HG03135 (cell line): ENCODE data around the gene EXOC7.
"Not testable (repeated sequence)": the region's sequence is repeated elsewhere in the genome, so short reads cannot be mapped to it uniquely, and the experiment has no call there.

ENCODE experiments used
- ATAC-seq: cut with Tn5 transposase; IDR thresholded peaks from one replicate; pipeline ENCODE4 v1.9.1; 2021; ENCODE audit warnings: mild to moderate bottlenecking, moderate library complexity; ENCODE audit not compliant: unreplicated experiment

EXOC7 gene

DNA sequence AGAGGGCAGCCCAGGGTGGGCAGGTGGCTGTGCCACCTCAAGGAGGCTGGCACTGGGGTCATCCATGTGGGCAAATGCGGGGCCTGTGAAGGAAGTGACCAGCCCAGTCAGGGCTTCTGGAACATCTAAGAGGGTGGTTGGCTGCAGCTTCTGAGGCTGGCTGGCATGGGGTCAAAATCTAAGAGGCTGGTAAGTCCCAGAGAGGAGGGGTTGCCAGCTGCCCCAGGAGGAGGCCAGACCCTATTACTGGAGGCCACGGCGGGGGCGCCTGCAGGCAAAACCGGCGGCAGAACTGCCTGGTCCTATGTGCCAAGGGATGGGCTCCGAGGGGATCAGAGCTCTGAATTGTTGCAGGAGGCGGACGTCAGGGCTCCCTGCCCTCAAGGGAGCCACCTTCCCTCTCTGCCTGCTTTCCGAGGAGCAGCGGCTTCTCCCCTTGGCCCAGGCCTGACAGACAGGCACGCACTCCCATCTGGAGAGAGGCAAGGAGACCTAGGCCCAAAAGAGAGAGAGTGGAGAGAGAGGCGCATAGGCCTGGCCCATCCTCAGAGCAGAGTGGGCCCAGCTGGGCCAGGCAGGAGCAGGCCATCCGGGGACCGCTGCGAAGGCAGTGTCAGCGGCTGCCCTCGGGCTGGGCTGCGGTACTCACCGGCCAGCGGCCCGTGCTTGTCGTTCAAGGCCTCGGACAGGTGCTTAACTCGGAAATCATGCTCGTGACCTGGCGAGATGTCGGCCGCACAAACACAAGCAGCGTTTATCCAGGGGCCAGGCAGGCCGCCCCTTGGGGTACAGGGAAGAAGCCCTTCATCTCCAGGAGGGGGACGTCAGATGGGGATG, 13.7 kb downstream of the EXOC7 start:
- ATAC-seq, result no peak

GRCh38 chr17:76088868-76089576, 14.6 kb downstream of the EXOC7 start:
- ATAC-seq, result no peak

DNA sequence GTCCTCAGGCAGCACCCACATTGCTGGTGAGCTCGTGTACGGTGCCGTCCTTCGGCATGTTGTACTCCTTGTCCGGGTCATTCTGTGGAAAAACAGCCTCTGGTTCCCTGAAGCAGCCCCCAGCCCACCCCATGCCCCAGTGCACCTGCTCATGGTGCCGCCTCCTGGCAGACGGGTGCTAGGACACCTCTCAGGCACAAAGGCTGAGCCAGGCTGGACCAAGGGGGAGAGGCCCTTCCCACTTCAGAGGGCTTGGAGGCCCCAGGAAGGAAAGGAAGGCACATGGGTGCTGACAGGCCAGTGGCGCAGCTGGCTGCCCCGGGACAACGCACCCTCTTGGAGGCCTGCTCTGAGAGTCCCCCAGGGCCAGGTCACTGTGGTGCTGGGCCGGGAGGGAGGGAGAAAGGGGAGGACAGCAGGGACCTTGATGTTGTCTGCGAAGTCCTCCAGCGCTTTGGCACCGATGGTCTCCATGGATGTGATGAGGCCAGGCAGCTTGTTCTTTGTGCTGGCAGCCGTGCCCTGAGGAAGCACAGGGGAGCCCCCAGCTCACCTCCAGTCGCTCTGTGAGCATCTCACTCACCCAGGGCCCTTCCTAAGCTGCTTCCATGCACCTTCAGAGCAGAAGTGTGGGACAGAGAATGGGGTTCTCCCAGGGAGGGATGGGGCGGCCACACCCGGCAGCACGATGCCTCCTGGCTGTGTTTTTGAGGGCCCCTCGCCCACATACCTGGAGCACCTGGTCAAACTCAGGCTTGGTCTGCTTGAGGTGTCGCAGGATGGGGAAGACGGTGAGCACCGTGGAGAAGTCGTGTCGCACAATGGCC, 15.3 kb downstream of the EXOC7 start:
- ATAC-seq, result no peak

- no peak for ATAC-seq
These were observed 16.1 kb downstream of the EXOC7 start for GRCh38 chr17:76087531-76087930.

GRCh38 chr17:76086384-76086783, 17.2 kb downstream of the EXOC7 start:
- ATAC-seq, result no peak

GRCh38 chr17:76085731-76086366, 17.7 kb downstream of the EXOC7 start:
- no peak for ATAC-seq

DNA sequence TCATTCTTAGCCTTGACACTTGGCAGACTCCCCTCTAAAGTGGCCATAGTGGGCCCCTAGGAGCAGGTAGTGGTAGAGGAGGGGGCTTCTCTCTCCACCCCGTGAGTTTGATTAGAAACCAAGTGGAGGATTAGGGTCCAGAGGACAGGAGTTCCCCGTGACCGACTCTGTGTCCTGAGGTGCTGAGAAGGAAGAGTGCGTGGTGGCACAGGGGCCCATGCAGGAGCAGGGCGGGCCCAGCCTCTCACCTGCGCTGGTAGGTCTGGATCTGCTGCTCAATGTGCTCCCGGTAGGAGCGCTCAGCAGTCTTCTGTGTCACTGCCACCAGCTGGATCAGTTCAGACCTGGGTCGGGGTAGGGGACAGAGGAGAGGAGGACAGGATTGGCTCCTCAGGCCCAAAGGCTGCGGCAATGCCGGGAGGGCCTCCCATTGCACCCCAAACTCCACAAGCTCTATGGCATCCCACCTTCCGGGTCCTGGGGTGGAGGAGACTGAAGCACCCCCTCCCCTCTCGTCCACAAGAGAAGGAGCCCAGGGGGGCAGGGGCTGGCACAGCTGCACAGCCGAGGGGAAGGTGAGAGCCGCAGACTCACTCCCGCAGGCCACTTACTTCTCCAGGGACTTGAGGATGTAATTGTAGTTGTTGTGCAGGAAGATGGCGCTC, 18.4 kb downstream of the EXOC7 start:
- no peak for ATAC-seq

- no peak for ATAC-seq
These were observed 19.9 kb downstream of the EXOC7 start for GRCh38 chr17:76083536-76084182.

- no peak for ATAC-seq
These were observed 21.0 kb downstream of the EXOC7 start for GRCh38 chr17:76082326-76083251.

DNA sequence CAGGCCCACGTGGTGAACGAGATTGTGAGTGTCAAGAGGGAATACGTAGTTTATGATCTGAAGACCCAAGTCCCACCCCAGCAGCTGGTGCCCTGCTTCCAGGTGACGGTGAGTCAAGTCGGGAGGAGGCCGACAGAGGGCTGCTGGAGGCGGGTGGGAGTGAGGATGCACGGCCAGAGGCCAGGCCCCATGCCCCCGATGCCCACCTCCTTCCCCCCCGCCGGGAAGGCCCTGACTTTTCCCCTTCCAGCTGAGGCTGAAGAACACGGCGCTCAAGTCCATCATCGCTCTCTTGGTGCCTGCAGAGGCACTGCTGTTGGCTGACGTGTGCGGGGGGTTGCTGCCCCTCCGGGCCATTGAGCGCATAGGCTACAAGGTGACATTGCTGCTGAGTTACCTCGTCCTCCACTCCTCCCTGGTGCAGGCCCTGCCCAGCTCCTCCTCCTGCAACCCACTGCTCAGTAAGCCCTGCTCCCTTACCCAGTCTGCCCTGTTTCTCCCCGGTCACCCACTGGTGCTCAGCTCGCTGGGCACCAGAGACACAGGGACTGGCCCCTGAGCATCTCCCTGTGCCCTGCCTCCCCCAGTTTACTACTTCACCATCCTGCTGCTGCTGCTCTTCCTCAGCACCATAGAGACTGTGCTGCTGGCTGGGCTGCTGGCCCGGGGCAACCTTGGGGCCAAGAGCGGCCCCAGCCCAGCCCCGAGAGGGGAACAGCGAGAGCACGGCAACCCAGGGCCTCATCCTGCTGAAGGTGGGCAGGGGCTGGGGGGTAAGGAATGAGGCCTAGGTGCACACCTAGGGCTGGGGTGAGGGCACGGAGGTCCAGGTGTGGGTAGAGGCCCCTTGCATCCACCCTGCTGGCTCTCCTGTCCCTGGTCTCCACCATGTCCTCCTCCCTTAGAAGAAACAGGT, 22.0 kb downstream of the EXOC7 start:
- no peak for ATAC-seq

DNA sequence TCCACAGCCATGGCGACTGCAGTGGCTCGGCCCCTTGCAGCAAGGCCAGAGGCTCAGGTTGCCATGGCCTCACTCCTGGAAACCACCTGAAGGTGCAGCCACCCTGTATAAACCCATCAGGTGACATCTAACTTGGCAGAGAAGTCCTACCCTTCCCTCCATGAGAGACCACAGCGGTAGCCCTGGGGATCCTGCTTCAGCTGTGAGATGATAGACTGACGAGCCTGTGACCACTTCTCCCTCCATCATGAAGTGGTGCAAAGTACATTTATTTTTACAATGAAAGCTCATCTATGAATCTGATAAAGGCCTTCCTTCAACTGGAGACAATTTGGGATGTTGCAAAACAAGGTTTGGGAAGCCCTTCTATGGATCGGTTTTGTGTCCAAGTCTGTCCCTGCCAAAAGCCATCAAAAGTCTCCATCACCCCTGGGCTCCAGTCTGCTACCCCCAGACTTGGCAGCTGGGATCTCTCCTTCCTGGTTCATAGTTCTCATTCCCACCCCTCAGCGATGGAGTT, 22.8 kb downstream of the EXOC7 start:
- no peak for ATAC-seq

GRCh38 chr17:76079956-76080767, 23.4 kb downstream of the EXOC7 start:
- no peak for ATAC-seq

DNA sequence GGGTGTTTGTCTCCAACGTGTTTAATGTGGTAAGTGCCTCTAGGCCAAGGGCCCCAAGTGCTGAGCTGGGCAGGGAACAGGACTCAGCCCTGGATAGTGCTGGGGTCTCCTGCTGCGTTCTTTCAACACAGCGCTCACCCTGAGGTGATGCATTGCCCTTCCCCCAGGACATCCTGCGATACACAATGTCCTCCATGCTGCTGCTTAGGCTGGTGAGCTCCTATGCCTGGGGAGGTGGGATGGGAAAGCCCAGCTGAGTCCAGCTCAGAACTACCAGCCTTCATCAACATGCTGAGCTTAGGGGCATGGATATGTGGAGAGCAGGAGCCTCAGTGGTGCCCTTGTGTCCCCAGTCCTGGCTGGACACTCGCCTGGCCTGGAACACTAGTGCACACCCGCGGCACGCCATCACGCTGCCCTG, 24.0 kb downstream of the EXOC7 start:
- ATAC-seq, result no peak

DNA sequence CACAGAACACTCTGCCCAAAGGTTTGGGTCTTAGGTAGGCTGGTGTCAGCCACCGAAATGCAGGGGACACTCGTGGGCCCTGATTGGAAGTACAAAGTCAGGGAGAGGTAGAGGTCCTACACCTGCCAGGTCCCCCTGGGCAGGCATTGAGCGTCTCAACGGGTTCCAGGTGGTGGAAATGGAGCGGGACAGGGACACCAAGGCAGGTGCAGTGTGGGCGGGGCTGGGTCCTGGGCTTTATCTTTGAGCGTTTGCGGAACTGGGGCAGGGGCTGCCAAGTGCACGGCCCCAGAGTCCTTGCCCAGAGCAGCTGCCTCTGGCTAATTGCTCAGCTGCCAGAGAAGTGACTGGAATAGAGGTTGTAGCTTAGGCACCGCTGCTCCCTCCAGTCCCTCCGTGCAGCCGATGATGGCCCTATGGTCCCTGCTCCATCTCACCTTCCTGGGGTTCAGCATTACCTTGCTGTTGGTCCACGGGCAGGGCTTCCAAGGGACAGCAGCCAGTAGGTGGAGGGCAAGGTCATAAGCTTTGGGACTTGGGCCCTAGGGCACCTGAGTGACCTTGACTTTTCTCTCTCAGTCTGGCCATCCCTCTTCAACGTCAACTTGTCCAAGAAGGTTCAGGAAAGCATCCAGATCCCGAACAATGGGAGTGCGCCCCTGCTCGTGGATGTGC, 24.6 kb downstream of the EXOC7 start, which contains the start of gene ZACN:
Gene ZACN (plus strand): TSS at position 323 of the 675 bp plus-strand sequence. CDS start 83 bp downstream, at position 406.
- ATAC-seq, result no peak

GRCh38 chr17:76078370-76078769, 25.2 kb downstream of the EXOC7 start:
- not testable (repeated sequence) for ATAC-seq

DNA sequence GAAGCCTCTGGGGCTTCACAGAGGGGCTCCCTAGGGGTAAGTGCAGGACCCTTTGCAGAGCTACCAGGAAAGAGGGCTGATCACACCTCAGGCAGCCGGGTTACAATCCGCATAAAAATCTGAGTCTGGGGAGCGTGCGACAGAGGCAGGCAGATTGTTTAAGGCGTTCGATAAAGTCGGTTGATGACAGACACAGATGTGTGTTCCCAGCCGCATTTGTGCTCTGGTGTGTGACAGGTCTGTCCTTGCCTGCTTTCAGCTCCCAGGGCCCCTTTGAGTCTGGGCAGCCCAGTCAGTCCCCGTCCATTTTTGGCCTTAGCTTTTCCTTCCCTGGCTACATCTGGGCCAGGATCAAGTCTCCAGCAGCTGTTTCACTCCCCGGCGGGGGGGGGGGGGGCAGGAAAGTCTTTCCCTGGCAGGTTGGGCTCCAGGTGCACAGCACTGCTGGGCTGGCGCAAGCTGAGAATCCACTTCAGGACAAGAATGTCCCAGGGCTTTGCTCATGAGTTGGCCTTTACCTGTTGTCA, 25.9 kb downstream of the EXOC7 start:
- ATAC-seq, result no peak
